IPS-20b (cell line): ENCODE measurements around the gene DRAP1.

ENCODE experiments used
- H3K27ac ChIP-seq: one replicate; pipeline ENCODE4 v1.5.1; 2013; ENCODE audit warnings: low read length
- H3K27me3 ChIP-seq: 2 replicates; pipeline ENCODE4 v1.6.1; 2013; ENCODE audit warnings: mild to moderate bottlenecking, low read length, inconsistent platforms; ENCODE audit not compliant: insufficient read depth
- H3K36me3 ChIP-seq: 2 replicates; pipeline ENCODE4 v1.6.1; 2013; ENCODE audit warnings: low read depth, mild to moderate bottlenecking, inconsistent platforms, low read length, moderate library complexity; ENCODE audit not compliant: insufficient read depth
- H3K4me1 ChIP-seq: 2 replicates; pipeline ENCODE4 v1.6.1; 2013; ENCODE audit warnings: mild to moderate bottlenecking, control low read depth, inconsistent platforms, low read length, moderate library complexity; ENCODE audit not compliant: insufficient read depth
- H3K4me3 ChIP-seq: 2 replicates; pipeline ENCODE4 v1.5.1; 2013; ENCODE audit warnings: mild to moderate bottlenecking, low read length, inconsistent platforms
- H3K9ac ChIP-seq: 2 replicates; pipeline ENCODE4 v1.6.1; 2013; ENCODE audit warnings: low read depth, mild to moderate bottlenecking, inconsistent platforms, low read length, moderate library complexity
- H3K9me3 ChIP-seq: 2 replicates; pipeline ENCODE4 v1.6.1; 2013; ENCODE audit warnings: mild to moderate bottlenecking, low read depth, low read length, inconsistent platforms; ENCODE audit not compliant: insufficient read depth

DRAP1 gene

GRCh38 chr11:65927904-65928397 is 8.7 kb downstream of the DRAP1 start:
- Histone ChIP-seq H3K27ac (no peak overlapping the region), H3K9me3 (no peaks in the 10 kb centered on the region), H3K4me3 (no peak overlapping the region), H3K9ac (peak overlapping the region; percentile 45; the same call in 1 of the 2 replicates), H3K27me3 (no peaks in the 10 kb centered on the region), H3K36me3 (peaks cover 4% of the 10 kb centered on the region; the same call in 1 of the 2 replicates), H3K4me1 (peaks cover 8% of the 10 kb centered on the region)

GRCh38 chr11:65928667-65929066 is 9.4 kb downstream of the DRAP1 start:
- no peak overlapping the region for H3K4me3 ChIP-seq
- no peak overlapping the region for H3K9ac ChIP-seq

GRCh38 chr11:65931773-65932557 is 12.7 kb downstream of the DRAP1 start:
- Histone ChIP-seq H3K36me3 (no peaks in the 10 kb centered on the region), H3K9me3 (no peaks in the 10 kb centered on the region), H3K9ac (no peak overlapping the region), H3K4me1 (peaks cover 8% of the 10 kb centered on the region), H3K27ac (no peak overlapping the region), H3K4me3 (no peak overlapping the region), H3K27me3 (no peaks in the 10 kb centered on the region)

More at GRCh38 chr11:65928667-65929066, 9.4 kb downstream of the DRAP1 start:
- Histone ChIP-seq H3K4me1 (peaks cover 8% of the 10 kb centered on the region), H3K27ac (no peak overlapping the region), H3K27me3 (no peaks in the 10 kb centered on the region), H3K36me3 (no peaks in the 10 kb centered on the region), H3K9me3 (no peaks in the 10 kb centered on the region)

GRCh38 chr11:65932558-65932919 is 13.3 kb downstream of the DRAP1 start:
- H3K27me3 ChIP-seq = 0 out of 2 replicates have a peak, but pooled peaks cover 2% of the 10 kb centered on the region
- peaks cover 7% of the 10 kb centered on the region for H3K4me1 ChIP-seq
- no peak overlapping the region for H3K4me3 ChIP-seq
- no peak overlapping the region for H3K9ac ChIP-seq
- H3K36me3 ChIP-seq = no peaks in the 10 kb centered on the region
- no peaks in the 10 kb centered on the region for H3K9me3 ChIP-seq
- H3K27ac ChIP-seq = no peak overlapping the region

GRCh38 chr11:65934014-65934413 is 14.8 kb downstream of the DRAP1 start:
- Histone ChIP-seq H3K9me3 (no peaks in the 10 kb centered on the region), H3K27me3 (0 out of 2 replicates have a peak, but pooled peaks cover 4% of the 10 kb centered on the region), H3K36me3 (no peaks in the 10 kb centered on the region), H3K4me3 (no peak overlapping the region), H3K27ac (no peak overlapping the region), H3K4me1 (no peaks in the 10 kb centered on the region; the same call in 1 of the 2 replicates), H3K9ac (no peak overlapping the region)

GRCh38 chr11:65937766-65938165 is 18.5 kb downstream of the DRAP1 start:
- H3K4me3 ChIP-seq = no peak overlapping the region
- H3K36me3 ChIP-seq = no peaks in the 10 kb centered on the region
- no peaks in the 10 kb centered on the region for H3K9me3 ChIP-seq
- 0 out of 2 replicates have a peak, but pooled peaks cover 3% of the 10 kb centered on the region for H3K4me1 ChIP-seq
- H3K27ac ChIP-seq = no peak overlapping the region
- no peak overlapping the region for H3K9ac ChIP-seq
- 0 out of 2 replicates have a peak, but pooled peaks cover 4% of the 10 kb centered on the region for H3K27me3 ChIP-seq

DNA sequence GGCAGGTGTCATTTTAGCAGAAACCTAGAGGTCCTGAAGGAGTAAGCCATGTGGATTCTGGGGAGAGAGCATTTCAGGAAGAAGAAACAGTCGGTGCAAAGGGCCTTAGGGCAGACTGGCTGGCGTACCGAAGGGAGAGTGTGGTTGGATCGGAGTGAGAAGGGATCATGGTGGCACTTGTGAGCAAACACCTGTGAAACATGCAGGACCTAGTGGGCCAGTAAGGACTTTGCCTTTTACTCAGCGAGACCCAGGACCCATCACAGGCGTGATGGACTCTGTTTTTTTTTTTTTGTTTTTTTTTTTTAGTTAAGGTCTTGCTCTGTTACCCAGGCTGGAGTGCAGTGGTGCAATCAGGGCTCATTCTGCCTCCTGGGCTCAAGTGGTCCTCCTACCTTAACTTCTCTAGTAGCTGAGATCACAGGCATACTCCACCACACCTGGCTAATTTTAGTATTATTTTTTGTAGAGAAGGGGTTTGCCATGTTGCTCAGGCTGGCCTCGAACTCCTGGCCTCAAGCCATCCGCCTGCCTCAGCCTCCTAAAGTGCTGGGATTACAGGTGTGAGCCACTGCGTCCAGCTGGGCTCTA is 22.6 kb downstream of the DRAP1 start:
- Histone ChIP-seq H3K36me3 (no peaks in the 10 kb centered on the region), H3K9ac (no peak overlapping the region), H3K27me3 (0 out of 2 replicates have a peak, but pooled peaks cover 4% of the 10 kb centered on the region), H3K9me3 (no peaks in the 10 kb centered on the region), H3K4me1 (peaks cover 18% of the 10 kb centered on the region; the same call in 1 of the 2 replicates), H3K27ac (no peak overlapping the region), H3K4me3 (no peak overlapping the region)

GRCh38 chr11:65942531-65942930 is 23.3 kb downstream of the DRAP1 start:
- no peak overlapping the region for H3K9ac ChIP-seq
- H3K4me3 ChIP-seq = no peak overlapping the region
- no peak overlapping the region for H3K27ac ChIP-seq
- H3K27me3 ChIP-seq = 0 out of 2 replicates have a peak, but pooled peaks cover 2% of the 10 kb centered on the region
- H3K4me1 ChIP-seq = peaks cover 19% of the 10 kb centered on the region; the same call in 1 of the 2 replicates
- no peaks in the 10 kb centered on the region for H3K36me3 ChIP-seq
- H3K9me3 ChIP-seq = no peaks in the 10 kb centered on the region

DNA sequence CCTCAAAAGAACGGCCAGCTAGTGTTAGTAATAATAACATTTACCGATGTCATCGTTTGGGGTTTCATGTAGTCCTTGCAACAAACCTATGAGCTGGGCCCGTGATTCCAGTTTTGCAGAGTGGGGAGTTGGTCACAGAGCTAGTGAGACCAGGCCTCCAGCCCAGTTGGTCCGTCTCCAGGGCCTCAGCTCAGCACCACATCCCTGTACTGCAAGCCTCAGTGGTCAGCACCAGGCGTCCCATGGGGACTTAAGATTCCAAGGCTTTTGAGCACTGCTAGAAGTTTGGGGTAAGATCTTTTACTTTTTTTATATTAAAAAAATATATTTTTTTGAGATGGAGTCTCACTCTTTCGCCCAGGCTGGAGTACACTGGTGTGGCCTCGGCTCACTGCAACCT is 25.0 kb downstream of the DRAP1 start:
- Histone ChIP-seq H3K36me3 (no peaks in the 10 kb centered on the region), H3K27me3 (no peaks in the 10 kb centered on the region), H3K27ac (no peak overlapping the region), H3K4me1 (peaks cover 19% of the 10 kb centered on the region; the same call in 1 of the 2 replicates), H3K4me3 (no peak overlapping the region), H3K9ac (no peak overlapping the region), H3K9me3 (no peaks in the 10 kb centered on the region)

- Histone ChIP-seq H3K36me3 (no peaks in the 10 kb centered on the region), H3K9ac (peak overlapping the region; percentile 59; the same call in 1 of the 2 replicates), H3K27ac (peak overlapping the region; percentile 21), H3K4me3 (no peak overlapping the region), H3K4me1 (peaks cover 19% of the 10 kb centered on the region; the same call in 1 of the 2 replicates), H3K9me3 (no peaks in the 10 kb centered on the region), H3K27me3 (no peaks in the 10 kb centered on the region)
These were observed 25.5 kb downstream of the DRAP1 start for GRCh38 chr11:65944767-65945166.

- H3K36me3 ChIP-seq = no peaks in the 10 kb centered on the region
- H3K9ac ChIP-seq = peak within 1 kb of the TSS; percentile 59; the same call in 1 of the 2 replicates
- peaks cover 19% of the 10 kb centered on the region; the same call in 1 of the 2 replicates for H3K4me1 ChIP-seq
- peak within 1 kb of the TSS; percentile 84 for H3K27ac ChIP-seq
- H3K4me3 ChIP-seq = peak within 1 kb of the TSS; percentile 65
- H3K9me3 ChIP-seq = no peaks in the 10 kb centered on the region
- H3K27me3 ChIP-seq = no peaks in the 10 kb centered on the region
These were observed 26.2 kb downstream of the DRAP1 start, which contains the start of gene TSGA10IP for GRCh38 chr11:65945430-65945911. TSS of gene TSGA10IP (plus strand) at chr11:65945480. CDS start at chr11:65945676, 196 bp downstream.
